Neuronal stem cell (in vitro differentiated cells): ENCODE results near the gene SIL1.
A peak's percentile ranks its signal among the peaks of the same experiment; 100 is the strongest.

Experiments used
- DNase-seq: peaks from one replicate; pipeline ENCODE4 v3.0.0-alpha.2; 2013; ENCODE audit warnings: low spot score
- H2AFZ ChIP-seq: one replicate; pipeline ENCODE4 v1.6.1; 2013; ENCODE audit warnings: mild to moderate bottlenecking, low read length, inconsistent platforms
- H2AK5ac ChIP-seq: 2 replicates; pipeline ENCODE4 v1.6.1; 2013; ENCODE audit warnings: low read depth, mild to moderate bottlenecking, inconsistent platforms, low read length, moderate library complexity, mixed read lengths
- H2BK120ac ChIP-seq: 2 replicates; pipeline ENCODE4 v1.6.1; 2013; ENCODE audit warnings: low read depth, mild to moderate bottlenecking, inconsistent platforms, low read length, moderate library complexity, mixed read lengths
- H2BK12ac ChIP-seq: one replicate; pipeline ENCODE4 v1.6.1; 2013; ENCODE audit warnings: low read length, inconsistent platforms
- H2BK15ac ChIP-seq: 2 replicates; pipeline ENCODE4 v1.6.1; 2013; ENCODE audit warnings: mild to moderate bottlenecking, low read length, inconsistent platforms, mixed read lengths
- H2BK5ac ChIP-seq: one replicate; pipeline ENCODE4 v1.6.1; 2013; ENCODE audit warnings: inconsistent platforms, mild to moderate bottlenecking, low read length, moderate library complexity
- H3K14ac ChIP-seq: one replicate; pipeline ENCODE4 v1.6.1; 2013; ENCODE audit warnings: low read length, inconsistent platforms
- H3K18ac ChIP-seq: 2 replicates; pipeline ENCODE4 v1.6.1; 2013; ENCODE audit warnings: low read length, inconsistent platforms
- H3K23ac ChIP-seq: 2 replicates; pipeline ENCODE4 v1.6.1; 2013; ENCODE audit warnings: low read depth, mild to moderate bottlenecking, mixed read lengths, low read length, inconsistent platforms; ENCODE audit not compliant: poor library complexity
- H3K27ac ChIP-seq: replicated peaks from 3 replicates; pipeline ENCODE4 v1.5.1; 2013; ENCODE audit warnings: low read length, inconsistent platforms
- H3K27me3 ChIP-seq, 3 experiments: 2 replicates each; pipeline ENCODE4 v1.6.1; 2013; ENCODE audit warnings: low read length in 3 of 3, mild to moderate bottlenecking in 2 of 3, inconsistent platforms in 1 of 3, low read depth in 1 of 3, mixed read lengths in 1 of 3, moderate library complexity in 1 of 3; ENCODE audit not compliant: control insufficient read depth in 3 of 3, insufficient read depth in 3 of 3
- H3K36me3 ChIP-seq, 2 donors: replicated peaks in 1 of 2; 2 replicates each; pipeline ENCODE4 v1.6.1; 2013; ENCODE audit warnings: low read length in 2 of 2; ENCODE audit not compliant: control insufficient read depth in 2 of 2, insufficient read depth in 2 of 2
- H3K4ac ChIP-seq: 2 replicates; pipeline ENCODE4 v1.6.1; 2013; ENCODE audit warnings: inconsistent platforms, mild to moderate bottlenecking, low read length, moderate library complexity
- H3K4me1 ChIP-seq, 2 donors: 1 replicate in 1 of 2; 2 replicates in 1 of 2; pipeline ENCODE4 v1.6.1; 2013; ENCODE audit warnings: low read length in 2 of 2, low read depth in 1 of 2; ENCODE audit not compliant: control insufficient read depth in 2 of 2, insufficient read depth in 1 of 2
- H3K4me2 ChIP-seq: one replicate; pipeline ENCODE4 v1.6.1; 2013; ENCODE audit warnings: mild to moderate bottlenecking, low read length, inconsistent platforms; ENCODE audit not compliant: insufficient read depth, poor library complexity, severe bottlenecking
- H3K4me3 ChIP-seq, 2 donors: 2 replicates each; pipeline ENCODE4 v1.5.1; 2013; ENCODE audit warnings: low read length in 2 of 2, mild to moderate bottlenecking in 2 of 2, inconsistent platforms in 1 of 2, moderate library complexity in 1 of 2
- H3K79me1 ChIP-seq: one replicate; pipeline ENCODE4 v1.6.1; 2013; ENCODE audit warnings: low read depth, mild to moderate bottlenecking, inconsistent platforms, low read length, moderate library complexity
- H3K9ac ChIP-seq: one replicate; pipeline ENCODE4 v1.6.1; 2013; ENCODE audit warnings: mild to moderate bottlenecking, low read depth, low read length, inconsistent platforms; ENCODE audit not compliant: poor library complexity
- H3K9me3 ChIP-seq, 2 donors: replicated peaks in 1 of 2; 2 replicates each; pipeline versions ENCODE3 to v1.6.1; 2013; ENCODE audit warnings: low read length in 2 of 2, mild to moderate bottlenecking in 2 of 2, inconsistent platforms in 1 of 2, low read depth in 1 of 2, mixed read lengths in 1 of 2, moderate library complexity in 1 of 2; ENCODE audit not compliant: control insufficient read depth in 2 of 2, insufficient read depth in 1 of 2
- H4K8ac ChIP-seq: one replicate; pipeline ENCODE4 v1.6.1; 2013; ENCODE audit warnings: low read depth, mild to moderate bottlenecking, inconsistent platforms, low read length, moderate library complexity
- H4K91ac ChIP-seq: one replicate; pipeline ENCODE4 v1.6.1; 2013; ENCODE audit warnings: low read length, low read depth, mild to moderate bottlenecking, inconsistent platforms; ENCODE audit not compliant: poor library complexity
- WGBS, 2 donors: extraction: QIAGEN DNeasy Blood & Tissue Kit; methylation state at CpG; one replicate each; pipeline ENCODE4 v1.1.7; 2013; ENCODE audit warnings: missing lambda C conversion rate in 2 of 2, mixed read lengths in 1 of 2; ENCODE audit not compliant: insufficient read length in 2 of 2, insufficient replicate concordance in 1 of 2; ENCODE audit errors: extremely low coverage in 2 of 2; 5-methylcytosine and 5-hydroxymethylcytosine counted together

Gene SIL1

DNA sequence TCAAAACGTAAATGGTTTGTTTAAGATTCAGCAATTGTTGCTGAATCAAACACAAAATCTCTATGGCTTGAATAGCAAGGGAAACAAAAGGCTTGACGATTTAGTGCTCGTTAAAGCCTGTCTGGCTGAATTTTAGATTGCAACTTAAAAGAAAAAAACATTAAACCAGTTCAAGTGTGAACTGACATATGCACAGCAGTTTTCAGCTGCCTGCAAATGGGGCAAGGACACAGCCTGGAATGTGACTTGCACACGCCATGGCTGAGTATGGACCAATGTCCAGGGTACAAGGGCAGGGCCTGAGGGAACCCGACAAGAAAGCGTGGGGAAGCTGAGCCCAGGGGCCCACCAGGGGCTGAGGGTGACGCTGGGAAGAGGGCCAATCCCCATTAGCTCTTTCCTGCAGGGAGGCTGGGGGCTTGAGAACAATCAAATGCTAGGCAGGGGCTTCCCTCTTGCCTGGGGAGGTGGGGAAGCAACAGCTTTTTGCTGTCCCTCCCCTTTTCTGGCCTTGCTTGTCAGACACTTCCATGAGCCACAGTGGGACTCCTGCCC is 233.4 kb downstream of the SIL1 start:
- H3K4ac ChIP-seq, result no peak overlapping the region
- H3K4me2 ChIP-seq, result no peak overlapping the region
- no peak overlapping the region for H3K14ac ChIP-seq
- H3K9ac ChIP-seq, result no peak overlapping the region
- H3K9me3 ChIP-seq, result no peaks in the 10 kb centered on the region
- no CpG with 5 or more reads among the region's 7 CpGs for WGBS, 2 donors
- no peak overlapping the region for H4K8ac ChIP-seq
- H2BK15ac ChIP-seq, result no peak overlapping the region
- no peak overlapping the region for H4K91ac ChIP-seq
- H2BK12ac ChIP-seq, result no peak overlapping the region
- DNase-seq, result peak; percentile 27
- peak overlapping the region; percentile 40 for H3K18ac ChIP-seq
- H3K36me3 ChIP-seq, result no peaks in the 10 kb centered on the region
- no peak overlapping the region for H3K4me3 ChIP-seq
- no peak overlapping the region for H3K27ac ChIP-seq
- H2AK5ac ChIP-seq, result no peak overlapping the region
- H2BK120ac ChIP-seq, result no peak overlapping the region
- H3K27me3 ChIP-seq, result peaks cover 0 to 12% (median 0%) of the 10 kb centered on the region in 3 experiments
- H3K79me1 ChIP-seq, result no peaks in the 10 kb centered on the region
- peak overlapping the region; percentile 45 for H2AFZ ChIP-seq
- no peak overlapping the region for H2BK5ac ChIP-seq
- no peak overlapping the region for H3K23ac ChIP-seq
- H3K4me1 ChIP-seq, result peaks cover 27 to 45% of the 10 kb centered on the region in 2 donors

DNA sequence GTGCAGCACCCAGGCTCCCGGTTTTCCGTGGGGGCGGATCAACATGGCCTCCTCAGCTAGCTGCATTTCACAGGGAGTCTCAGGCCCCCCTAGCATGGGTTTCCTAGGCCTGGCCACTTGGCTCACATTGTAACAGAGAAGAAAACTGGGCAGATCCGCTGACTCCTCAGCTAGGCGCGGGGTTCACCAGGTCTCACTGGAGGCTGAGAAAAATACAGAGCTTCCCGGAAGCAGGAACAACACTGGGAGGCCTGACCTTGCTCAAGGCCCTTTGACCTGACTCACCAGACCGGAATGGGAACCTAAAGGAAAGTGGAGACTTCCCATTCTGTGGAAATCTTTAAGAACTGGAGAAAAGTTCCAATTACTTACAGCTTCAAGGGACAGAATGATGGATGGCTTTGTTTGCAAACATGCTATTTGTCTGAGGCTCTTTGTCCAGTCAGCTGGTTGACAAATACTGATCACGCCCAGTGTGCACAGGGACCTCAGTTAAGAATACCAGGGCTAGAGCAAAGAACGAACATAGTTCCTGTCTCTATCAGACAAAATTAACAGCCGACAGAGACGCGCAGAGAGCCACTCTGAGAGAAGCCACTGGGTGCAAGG is 234.3 kb downstream of the SIL1 start:
- Histone ChIP-seq H2BK12ac (no peak overlapping the region), H3K4ac (no peak overlapping the region), H3K18ac (no peak overlapping the region), H3K27ac (no peak overlapping the region), H3K23ac (no peak overlapping the region), H2BK120ac (no peak overlapping the region), H3K14ac (no peak overlapping the region), H2AK5ac (no peak overlapping the region), H3K79me1 (no peaks in the 10 kb centered on the region), H3K36me3 (no peaks in the 10 kb centered on the region), H3K9ac (no peak overlapping the region), H3K9me3 (no peaks in the 10 kb centered on the region), H2BK5ac (no peak overlapping the region), H3K4me3 (no peak overlapping the region), H3K4me1 (peaks cover 27 to 45% of the 10 kb centered on the region in 2 donors), H3K27me3 (peaks cover 0 to 12% (median 0%) of the 10 kb centered on the region in 3 experiments), H4K91ac (no peak overlapping the region), H3K4me2 (no peak overlapping the region), H4K8ac (no peak overlapping the region), H2BK15ac (no peak overlapping the region), H2AFZ (no peak overlapping the region)
- no CpG with 5 or more reads among the region's 13 CpGs for WGBS, 2 donors
- DNase-seq, result peak; percentile 81

DNA sequence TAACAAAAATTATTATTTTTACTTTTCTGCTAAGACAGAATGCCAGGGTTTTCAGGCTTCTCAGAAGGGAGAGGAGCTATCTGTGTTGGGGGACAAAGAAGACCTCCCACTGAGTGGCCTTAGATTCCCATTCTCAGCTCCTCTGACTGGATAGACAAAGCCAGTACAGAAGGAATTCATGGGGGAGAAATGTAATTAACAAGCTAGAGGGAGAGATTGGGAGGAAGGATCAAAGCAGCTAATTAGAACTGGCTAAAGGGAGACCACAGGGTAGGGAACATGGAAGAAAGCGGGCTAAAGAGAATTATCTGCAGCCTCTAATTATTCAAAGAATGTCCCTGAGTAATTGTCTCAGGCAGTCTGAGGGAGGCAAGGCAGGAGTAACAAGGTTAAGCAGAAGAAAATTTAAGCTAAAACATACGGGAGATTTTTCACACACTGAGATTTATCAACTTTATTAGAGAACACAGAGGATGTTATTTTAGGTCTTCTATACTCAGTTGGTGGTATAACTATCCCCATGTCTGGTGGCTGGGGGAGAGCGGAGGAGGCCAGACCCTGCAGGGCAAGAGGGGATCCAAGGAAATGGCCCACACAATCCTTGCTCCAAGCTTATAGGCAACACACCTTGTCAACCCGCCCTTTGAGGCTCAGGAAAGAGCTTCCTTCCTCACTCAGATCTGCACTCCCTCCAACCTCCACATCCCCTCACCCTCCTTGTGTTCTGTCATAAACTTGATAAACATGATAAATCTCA is 235.4 kb downstream of the SIL1 start:
- peak; percentile 82 for DNase-seq
- Histone ChIP-seq H2AK5ac (no peak overlapping the region), H3K4me1 (peaks cover 22 to 39% of the 10 kb centered on the region in 2 donors), H3K18ac (no peak overlapping the region), H2BK15ac (no peak overlapping the region), H2BK120ac (no peak overlapping the region), H2AFZ (no peak overlapping the region), H3K14ac (no peak overlapping the region), H3K36me3 (no peaks in the 10 kb centered on the region), H3K4me2 (peak overlapping the region; percentile 27), H3K27ac (peak overlapping the region; percentile 1), H3K79me1 (no peaks in the 10 kb centered on the region), H3K9me3 (no peaks in the 10 kb centered on the region), H3K4me3 (no peak overlapping the region), H4K91ac (no peak overlapping the region), H3K27me3 (peaks cover 0 to 12% (median 0%) of the 10 kb centered on the region in 3 experiments), H3K23ac (no peak overlapping the region), H3K9ac (no peak overlapping the region), H4K8ac (no peak overlapping the region), H2BK5ac (no peak overlapping the region), H2BK12ac (no peak overlapping the region), H3K4ac (no peak overlapping the region)
- no CpG with 5 or more reads among the region's 4 CpGs for WGBS, 2 donors

DNA sequence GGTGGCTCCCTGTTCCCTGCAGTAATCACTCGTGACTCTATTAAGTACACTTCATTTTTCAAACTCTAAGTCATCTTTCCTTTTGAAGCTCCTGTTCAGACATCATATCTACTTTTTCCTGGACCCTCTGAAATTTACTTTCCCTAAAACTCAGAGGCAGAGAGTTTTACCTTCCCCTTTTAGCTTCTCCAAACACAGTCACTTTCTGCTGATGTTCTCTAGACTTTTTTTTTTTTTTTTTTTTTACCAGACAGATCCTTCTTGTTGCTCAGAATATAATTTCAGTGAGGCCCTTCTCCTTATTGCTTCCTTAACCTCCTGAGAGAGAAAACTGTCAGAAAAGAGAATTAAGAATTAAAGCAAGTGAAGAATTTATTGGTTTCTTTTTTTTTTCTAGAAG is 236.4 kb downstream of the SIL1 start:
- Histone ChIP-seq H3K79me1 (no peaks in the 10 kb centered on the region), H3K4me1 (peaks cover 22 to 39% of the 10 kb centered on the region in 2 donors), H3K4ac (no peak overlapping the region), H3K27ac (no peak overlapping the region), H4K8ac (no peak overlapping the region), H3K36me3 (peaks cover 0 to 2% of the 10 kb centered on the region in 2 donors), H2AK5ac (no peak overlapping the region), H3K27me3 (peaks cover 0 to 12% (median 0%) of the 10 kb centered on the region in 3 experiments), H3K23ac (no peak overlapping the region), H2BK12ac (no peak overlapping the region), H3K9ac (no peak overlapping the region), H4K91ac (no peak overlapping the region), H2BK120ac (no peak overlapping the region), H2BK5ac (no peak overlapping the region), H2AFZ (no peak overlapping the region), H3K4me2 (no peak overlapping the region), H3K4me3 (no peak overlapping the region), H3K18ac (no peak overlapping the region), H3K14ac (no peak overlapping the region), H3K9me3 (no peaks in the 10 kb centered on the region), H2BK15ac (no peak overlapping the region)
- WGBS, 2 donors, result no CpG with 5 or more reads among the region's 1 CpG
- no peak for DNase-seq
